Smooth muscle cell of the brain vasculature (primary cell): ENCODE measurements around the gene NTM.
"Not testable (repeated sequence)": the region's sequence is repeated elsewhere in the genome, so short reads cannot be mapped to it uniquely, and the experiment has no call there.

ENCODE experiments used
- DNase-seq: peaks from one replicate; pipeline ENCODE4 v3.0.0-alpha.2; 2012; ENCODE audit warnings: low read depth, low spot score

The NTM gene

DNA sequence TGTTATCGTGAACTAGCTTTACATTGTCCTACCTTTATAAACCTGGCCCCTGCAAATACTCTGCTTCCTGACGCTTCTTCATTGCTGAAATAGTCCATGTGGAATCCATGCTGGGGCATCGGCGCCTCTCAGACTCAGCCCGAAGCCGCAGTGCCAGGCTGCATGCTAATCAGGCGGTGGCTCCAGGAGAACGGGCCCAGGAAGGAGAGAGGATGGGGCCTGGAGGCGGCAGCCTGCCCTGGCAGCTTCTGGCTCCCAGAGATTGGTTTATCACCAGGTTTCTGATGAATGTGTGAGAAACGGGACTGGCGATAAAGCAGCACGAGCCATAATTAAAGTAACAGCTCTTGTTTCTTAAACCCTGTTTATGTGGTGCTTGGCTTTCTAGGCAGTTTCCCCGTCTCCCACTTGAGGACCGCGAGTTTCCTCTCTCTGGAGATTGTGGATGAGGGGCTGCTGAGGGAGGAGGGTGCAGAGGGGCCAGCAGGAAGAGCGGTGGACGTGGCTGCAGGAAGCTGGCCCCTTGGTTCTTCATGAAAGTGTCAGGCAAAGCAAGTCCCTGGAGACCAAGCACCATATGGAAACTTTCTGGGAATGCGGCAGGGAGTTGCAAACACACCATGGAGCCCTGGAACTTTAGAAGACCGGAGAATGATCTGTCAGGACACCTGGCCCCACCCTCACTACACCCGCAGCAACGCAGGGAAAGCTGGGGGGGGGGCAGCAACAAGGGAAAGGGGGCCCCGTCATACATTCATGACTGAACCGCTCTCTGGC is 93.4 kb downstream of the NTM start:
- DNase-seq = no peak

DNA sequence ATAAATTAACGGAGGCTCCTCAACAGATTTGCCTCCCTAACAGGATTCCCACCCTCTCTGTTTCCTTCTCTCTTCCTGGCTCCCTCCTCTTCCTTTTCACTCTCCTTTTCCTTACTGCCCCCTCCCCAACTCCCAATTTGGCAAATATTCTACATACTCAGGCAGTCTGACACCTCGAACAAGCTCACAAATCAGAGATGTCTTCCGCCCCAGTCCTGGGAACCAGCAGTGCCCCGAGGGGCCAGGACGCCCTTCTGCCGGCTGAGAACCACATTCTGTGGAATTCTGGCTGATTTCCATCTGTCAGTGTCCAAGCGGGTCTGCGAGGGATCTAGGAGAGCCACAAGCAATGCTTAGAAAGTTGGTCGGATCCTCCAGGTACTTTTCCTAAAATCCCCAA is 94.0 kb downstream of the NTM start:
- DNase-seq = no peak

GRCh38 chr11:131465039-131465438 is 94.6 kb downstream of the NTM start:
- no peak for DNase-seq

GRCh38 chr11:131465746-131466145 is 95.3 kb downstream of the NTM start:
- DNase-seq = no peak

DNA sequence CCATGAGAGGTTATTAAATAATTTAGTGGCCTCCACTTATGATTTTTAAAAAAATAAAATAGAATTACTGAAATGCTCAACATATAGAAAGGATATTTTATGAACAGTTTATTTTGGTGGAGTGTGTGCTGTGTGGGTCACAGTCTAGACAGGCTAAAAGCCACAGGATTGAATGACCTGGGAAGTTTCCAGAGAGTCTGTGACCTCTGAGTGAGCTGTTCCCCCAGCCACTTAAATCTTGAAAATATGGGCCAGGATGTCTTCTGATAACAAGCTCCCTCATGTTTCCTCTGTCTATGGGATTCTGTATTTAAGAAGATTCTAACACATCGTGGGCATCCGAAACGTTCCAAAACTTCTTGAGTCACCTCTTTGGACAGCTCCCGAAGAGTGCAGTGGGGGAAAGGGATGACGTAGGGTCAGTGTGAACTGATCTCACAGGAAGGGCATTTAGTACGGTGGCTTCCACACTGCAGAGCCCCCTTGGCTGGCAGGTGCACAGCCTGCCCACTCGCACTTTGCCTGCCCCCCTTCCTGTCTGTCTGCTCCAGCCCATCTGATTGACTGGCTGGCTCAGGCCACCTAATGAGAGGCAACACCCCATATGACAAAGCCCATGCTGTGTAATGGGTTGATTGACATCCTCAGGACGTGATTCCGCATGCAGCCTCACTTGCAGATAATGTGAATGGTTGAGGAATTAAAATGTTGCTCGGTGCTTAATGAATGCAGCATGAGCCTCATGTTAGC is 97.4 kb downstream of the NTM start:
- no peak for DNase-seq

GRCh38 chr11:131468565-131468964 is 98.2 kb downstream of the NTM start:
- no peak for DNase-seq

DNA sequence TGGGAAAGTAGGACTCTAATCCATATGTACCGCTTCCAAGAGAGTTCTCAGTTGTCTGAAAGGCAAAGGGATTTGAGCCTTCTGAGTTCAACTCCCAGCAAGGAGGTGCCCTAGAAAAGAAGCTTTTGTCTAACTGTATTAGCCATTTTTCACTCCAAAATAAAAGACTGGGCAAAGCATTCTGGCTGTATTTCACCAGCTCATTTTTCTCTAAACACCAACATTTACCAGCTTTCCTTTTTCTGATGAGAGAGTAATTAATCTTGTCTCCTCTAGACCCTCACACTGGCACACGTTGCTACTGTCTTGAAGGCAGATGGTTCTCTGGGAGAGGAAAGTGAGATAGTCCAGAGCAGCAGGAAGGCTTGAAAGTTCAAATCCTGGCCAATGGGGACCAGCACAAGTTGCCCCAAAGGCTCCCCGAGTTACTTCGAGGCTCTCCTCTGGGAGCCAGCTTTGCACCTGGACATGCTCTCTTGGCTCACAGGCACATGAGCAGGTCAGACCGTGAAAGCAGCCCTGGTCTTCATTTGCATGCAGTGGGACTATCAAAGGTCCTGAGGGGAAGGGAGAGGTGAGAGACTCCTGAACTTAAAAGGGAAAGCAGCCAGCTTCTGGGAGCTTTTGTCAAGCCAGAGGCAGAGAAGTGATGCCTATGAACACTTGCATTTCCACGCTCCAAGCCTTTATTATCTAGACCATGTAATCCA is 100.0 kb downstream of the NTM start:
- DNase-seq = no peak

DNA sequence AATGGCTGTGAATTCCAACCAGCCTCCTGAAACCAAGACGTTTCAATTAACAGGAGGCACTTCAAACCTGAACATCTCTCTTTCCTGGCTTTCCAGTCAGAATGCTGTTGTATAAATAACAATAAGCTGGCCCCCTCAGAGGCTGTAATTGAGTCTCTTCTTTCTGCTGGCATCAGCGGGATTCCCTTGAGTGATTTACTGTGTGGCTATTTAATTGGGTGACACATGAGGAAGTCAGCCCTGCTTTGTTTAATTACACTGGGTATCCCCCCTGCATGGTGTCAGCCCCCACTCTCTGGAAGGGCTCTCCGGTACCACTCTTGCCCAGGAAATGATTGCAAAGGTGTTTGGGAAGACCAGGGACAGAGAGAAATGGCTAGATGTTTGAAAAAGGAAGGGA is 101.6 kb downstream of the NTM start:
- DNase-seq = no peak

DNA sequence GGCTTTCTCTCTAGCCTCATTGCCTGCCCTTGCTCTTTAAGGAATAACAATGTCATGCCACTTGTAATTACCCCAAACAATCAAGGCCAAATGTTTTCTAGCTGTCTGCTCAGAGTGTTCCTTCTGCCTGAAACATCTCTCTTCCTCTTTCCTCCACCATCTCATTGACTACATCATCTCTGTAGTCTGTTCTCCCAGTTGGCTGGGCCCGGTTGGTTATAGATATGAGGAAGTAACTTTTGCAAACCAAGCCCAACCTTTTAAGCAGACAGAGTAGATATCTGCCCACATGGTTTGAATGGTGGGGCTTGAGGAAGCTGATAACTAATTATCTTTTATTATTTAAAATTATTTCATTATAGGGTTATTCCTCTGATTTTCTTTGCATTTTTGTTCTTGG is 104.5 kb downstream of the NTM start:
- DNase-seq = no peak

- no peak for DNase-seq
Measured at GRCh38 chr11:131476266-131476665, 105.9 kb downstream of the NTM start.

- no peak for DNase-seq
Measured at GRCh38 chr11:131478341-131478740, 107.9 kb downstream of the NTM start.

DNA sequence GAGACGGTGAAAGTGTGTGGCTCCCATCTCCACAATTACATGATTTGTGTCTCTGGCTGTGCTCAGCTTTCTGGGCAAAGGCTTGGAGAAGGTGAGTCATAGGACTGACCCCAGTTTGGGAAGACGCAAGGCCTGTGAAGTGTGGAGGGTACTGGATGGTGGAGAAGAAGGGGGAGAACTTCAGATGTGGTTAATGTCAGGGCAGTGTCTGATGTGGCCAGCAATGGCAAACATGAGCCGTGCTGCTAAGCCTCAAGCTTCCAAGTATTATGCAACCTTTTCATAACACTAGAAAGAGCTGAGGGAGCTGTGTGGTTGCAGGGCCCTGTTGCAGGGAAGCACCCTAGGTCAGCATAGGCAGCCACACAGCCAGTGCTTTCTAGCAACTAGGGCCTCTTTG is 110.9 kb downstream of the NTM start:
- no peak for DNase-seq

DNA sequence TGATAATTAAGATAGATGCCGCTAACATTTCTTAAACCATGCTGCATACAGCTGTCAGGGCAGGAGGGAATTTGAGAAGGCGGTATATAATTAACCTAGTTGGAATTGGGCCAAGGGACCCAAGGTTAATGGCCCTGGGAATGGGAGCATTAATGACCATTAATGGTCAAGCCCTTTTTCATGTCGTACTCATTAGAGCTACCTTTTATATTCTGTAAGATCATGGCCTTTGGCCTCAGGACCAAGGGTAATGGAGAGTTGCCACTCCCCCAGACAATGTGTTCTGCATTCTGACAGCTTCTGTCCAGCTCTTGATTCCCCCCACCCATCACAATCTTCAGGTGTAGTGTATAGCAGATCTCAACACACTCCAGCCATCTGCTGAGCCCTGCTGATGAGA is 111.6 kb downstream of the NTM start:
- no peak for DNase-seq

- DNase-seq = no peak
Measured at GRCh38 chr11:131483453-131483852, 113.0 kb downstream of the NTM start.

DNA sequence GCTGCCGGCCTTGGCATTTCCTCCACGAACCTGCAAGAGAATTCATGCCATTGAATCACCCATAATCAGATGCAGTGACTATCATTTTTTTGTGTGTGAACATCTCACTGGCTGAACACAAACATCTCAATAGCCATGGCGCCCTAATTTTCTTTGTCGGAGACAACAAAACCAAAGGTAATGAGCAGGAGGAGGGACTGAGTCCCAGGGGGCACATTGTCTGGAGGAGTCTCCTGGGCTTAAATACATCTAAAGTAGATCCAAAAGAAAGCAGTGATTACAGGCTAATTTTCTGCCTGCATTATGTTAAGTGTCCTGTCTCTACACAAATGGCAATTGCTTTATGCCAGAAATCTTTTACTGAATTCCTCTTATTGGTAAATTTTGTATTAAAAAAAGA is 113.5 kb downstream of the NTM start:
- DNase-seq = no peak

GRCh38 chr11:131486100-131486499 is 115.7 kb downstream of the NTM start:
- no peak for DNase-seq

GRCh38 chr11:131486937-131487635 is 116.7 kb downstream of the NTM start:
- DNase-seq = no peak

GRCh38 chr11:131488238-131488637 is 117.8 kb downstream of the NTM start:
- no peak for DNase-seq

GRCh38 chr11:131491503-131491902 is 121.1 kb downstream of the NTM start:
- no peak for DNase-seq

- no peak for DNase-seq
Measured at GRCh38 chr11:131495423-131495822, 125.0 kb downstream of the NTM start.

DNA sequence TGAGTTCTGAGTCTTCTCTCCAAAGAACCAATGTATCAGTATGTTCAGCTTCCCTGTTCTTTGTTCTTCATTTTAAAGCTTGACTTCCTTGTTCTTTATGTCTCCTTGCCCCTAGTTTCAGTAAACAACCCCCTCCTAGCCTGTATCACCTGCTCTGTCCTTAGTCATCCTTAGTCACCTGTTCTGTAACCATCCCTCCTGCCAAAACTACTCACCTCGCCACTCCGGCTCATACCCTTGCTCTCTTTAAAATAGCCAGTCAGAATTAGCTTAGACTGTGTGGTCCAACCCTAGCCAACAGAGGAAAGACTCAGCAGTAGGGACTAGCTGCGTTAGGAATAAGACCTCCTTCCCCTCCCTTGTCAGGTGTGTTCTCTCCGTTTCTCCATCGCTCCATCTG is 127.3 kb downstream of the NTM start:
- not testable (repeated sequence) for DNase-seq

- DNase-seq = no peak
Measured at GRCh38 chr11:131498631-131499160, 128.3 kb downstream of the NTM start.
